Loucy (cell line): Measurements from ENCODE around the gene ROBO4.
A peak's percentile ranks its signal among the peaks of the same experiment; 100 is the strongest.

ENCODE experiments used
- H2AFZ ChIP-seq: fragments of 200-600 bp; sonication (generic); 2 replicates; pipeline ENCODE4 v1.6.0; 2016; ENCODE audit warnings: antibody characterized with exemption, mild to moderate bottlenecking, low read length, moderate library complexity
- H3F3A ChIP-seq: fragments of 200-600 bp; 2 replicates; pipeline ENCODE4 v1.6.0; 2016; ENCODE audit warnings: antibody characterized with exemption, low read depth, mild to moderate bottlenecking
- H3K27me3 ChIP-seq: fragments of 200-600 bp; sonication (generic); 2 replicates; pipeline ENCODE4 v1.6.1; 2014; ENCODE audit warnings: low read length, mild to moderate bottlenecking; ENCODE audit not compliant: insufficient read depth, poor library complexity, severe bottlenecking
- H3K36me3 ChIP-seq: fragments of 200-600 bp; sonication (generic); 2 replicates; pipeline ENCODE4 v1.6.1; 2016; ENCODE audit warnings: low read length; ENCODE audit not compliant: insufficient read depth
- H3K4me1 ChIP-seq: fragments of 200-600 bp; sonication (generic); 2 replicates; pipeline ENCODE4 v1.5.1; 2014; ENCODE audit warnings: low read length, mild to moderate bottlenecking; ENCODE audit not compliant: insufficient read depth, poor library complexity, severe bottlenecking
- H3K4me2 ChIP-seq: fragments of 200-600 bp; sonication (generic); 2 replicates; pipeline ENCODE4 v1.6.0; 2014; ENCODE audit warnings: antibody characterized with exemption, low read length, low read depth, mild to moderate bottlenecking; ENCODE audit not compliant: poor library complexity, severe bottlenecking
- H3K4me3 ChIP-seq: fragments of 200-600 bp; sonication (generic); 2 replicates; pipeline ENCODE4 v1.5.1; 2014; ENCODE audit warnings: low read length, mild to moderate bottlenecking, mixed read lengths; ENCODE audit not compliant: poor library complexity, severe bottlenecking
- H3K79me2 ChIP-seq: fragments of 200-600 bp; sonication (generic); 2 replicates; pipeline ENCODE4 v1.6.1; 2014; ENCODE audit warnings: low read length; ENCODE audit not compliant: insufficient read depth
- H3K9ac ChIP-seq: fragments of 200-600 bp; sonication (generic); 2 replicates; pipeline ENCODE4 v1.6.0; 2014; ENCODE audit warnings: mild to moderate bottlenecking, low read depth, low read length, moderate library complexity; ENCODE audit not compliant: poor library complexity, severe bottlenecking
- H3K9me2 ChIP-seq: fragments of 200-600 bp; sonication (generic); replicated peaks from 2 replicates; pipeline ENCODE4 v1.6.1; 2016; ENCODE audit warnings: low read depth, low read length, mixed read lengths
- H3K9me3 ChIP-seq: fragments of 200-600 bp; sonication (generic); 2 replicates; pipeline ENCODE4 v1.6.1; 2014; ENCODE audit warnings: mild to moderate bottlenecking, antibody characterized with exemption, low read length, low read depth; ENCODE audit not compliant: insufficient read depth
- H4K20me1 ChIP-seq: fragments of 200-600 bp; sonication (generic); 2 replicates; pipeline ENCODE4 v1.6.0; 2014; ENCODE audit warnings: antibody characterized with exemption, low read length, mild to moderate bottlenecking; ENCODE audit not compliant: insufficient read depth, poor library complexity, severe bottlenecking
- CTCF ChIP-seq: fragments of 200-600 bp; sonication (generic); conservative IDR thresholded peaks from 2 replicates; pipeline ENCODE4 v1.5.1; 2014; ENCODE audit warnings: mild to moderate bottlenecking, antibody characterized with exemption, low read length
- EZH2phosphoT487 ChIP-seq: fragments of 200-600 bp; IDR thresholded peaks from 2 replicates; pipeline ENCODE4 v1.6.1; 2018; ENCODE audit warnings: antibody characterized with exemption, mild to moderate bottlenecking, moderate library complexity, borderline replicate concordance

Gene ROBO4

GRCh38 chr11:124867700-124868099 is 30.0 kb downstream of the ROBO4 start:
- no peaks in the 10 kb centered on the region for H3F3A ChIP-seq
- no peak overlapping the region for H3K4me3 ChIP-seq
- no peak overlapping the region for H2AFZ ChIP-seq
- peaks cover 5% of the 10 kb centered on the region for H3K4me1 ChIP-seq
- no peaks in the 10 kb centered on the region for H3K27me3 ChIP-seq
- no peak overlapping the region for H3K4me2 ChIP-seq
- peak; percentile 54 for TF ChIP-seq CTCF
- no peak for TF ChIP-seq EZH2phosphoT487
- no peaks in the 10 kb centered on the region for H3K9me3 ChIP-seq
- H3K9ac ChIP-seq, result no peak overlapping the region
- no peaks in the 10 kb centered on the region for H4K20me1 ChIP-seq
- no peaks in the 10 kb centered on the region for H3K36me3 ChIP-seq
- no peaks in the 10 kb centered on the region for H3K9me2 ChIP-seq
- no peaks in the 10 kb centered on the region for H3K79me2 ChIP-seq

GRCh38 chr11:124865902-124866851 is 31.5 kb downstream of the ROBO4 start:
- no peaks in the 10 kb centered on the region for H3K9me2 ChIP-seq
- H2AFZ ChIP-seq, result no peak overlapping the region
- TF ChIP-seq CTCF (no peak), EZH2phosphoT487 (no peak)
- no peak overlapping the region for H3K4me3 ChIP-seq
- no peaks in the 10 kb centered on the region for H3F3A ChIP-seq
- H3K79me2 ChIP-seq, result no peaks in the 10 kb centered on the region
- no peak overlapping the region for H3K9ac ChIP-seq
- H3K4me1 ChIP-seq, result no peaks in the 10 kb centered on the region
- no peaks in the 10 kb centered on the region for H3K36me3 ChIP-seq
- H3K27me3 ChIP-seq, result no peaks in the 10 kb centered on the region
- no peaks in the 10 kb centered on the region for H3K9me3 ChIP-seq
- no peaks in the 10 kb centered on the region for H4K20me1 ChIP-seq
- no peak overlapping the region for H3K4me2 ChIP-seq

- Histone ChIP-seq H4K20me1 (no peaks in the 10 kb centered on the region), H2AFZ (no peak within 1 kb of the TSS), H3K4me3 (no peak within 1 kb of the TSS), H3K4me2 (no peak within 1 kb of the TSS), H3K27me3 (no peaks in the 10 kb centered on the region), H3K4me1 (no peaks in the 10 kb centered on the region), H3K36me3 (no peaks in the 10 kb centered on the region), H3K9ac (no peak within 1 kb of the TSS), H3K9me2 (no peaks in the 10 kb centered on the region), H3K9me3 (no peaks in the 10 kb centered on the region), H3K79me2 (no peaks in the 10 kb centered on the region), H3F3A (no peaks in the 10 kb centered on the region)
- no peak for TF ChIP-seq EZH2phosphoT487
- TF ChIP-seq CTCF, result no peak
Measured at GRCh38 chr11:124865181-124865901, 32.3 kb downstream of the ROBO4 start, which contains the start of gene ROBO3. Gene ROBO3 (plus strand): TSS chr11:124865432. CDS start chr11:124865578, 146 bp downstream.
